OCI-LY7 (cell line): ENCODE results near the gene FN3KRP. TPM values are rescaled to one million over a fixed set of nuclear protein-coding genes. Genes with fewer than 3 reads are reported as not detected.

Experiments used
- BruUV-seq: library from RNA; stranded (reverse); fragments of 400-500 nt; replicated peaks from 2 replicates; lab custom pipeline; 2021; lab: Mats Ljungman, UMichigan
- CTCF ChIA-PET: fragments of 300-600 bp; sonication (Branson Sonifier 250); formaldehyde crosslinking; loops from one replicate; lab custom pipeline; 2022; ENCODE audit warnings: antibody characterized with exemption; ENCODE audit not compliant: unreplicated experiment; lab: Charles Lee
- POLR2A ChIA-PET: fragments of 300-600 bp; sonication (Branson Sonifier 250); formaldehyde crosslinking; loops from one replicate; lab custom pipeline; 2022; ENCODE audit warnings: antibody characterized with exemption; lab: Charles Lee
- DNase-seq: peaks from one replicate; pipeline ENCODE4 v3.0.0-alpha.2; 2015; ENCODE audit warnings: low spot score
- H2AFZ ChIP-seq: fragments of 200-600 bp; sonication (generic), shearing (Covaris generic); 2 replicates; pipeline ENCODE4 v1.6.1; 2014; ENCODE audit warnings: mild to moderate bottlenecking, antibody characterized with exemption, low read length, moderate library complexity
- H3K27ac ChIP-seq: fragments of 200-600 bp; sonication (generic); 2 replicates; pipeline ENCODE4 v1.5.1; 2014; ENCODE audit warnings: mixed run types, low read depth, mild to moderate bottlenecking, moderate library complexity, low read length, inconsistent platforms; ENCODE audit not compliant: poor library complexity, severe bottlenecking
- H3K36me3 ChIP-seq: fragments of 200-600 bp; sonication (generic); 2 replicates; pipeline ENCODE4 v1.6.1; 2014; ENCODE audit warnings: mild to moderate bottlenecking, antibody characterized with exemption, low read length, moderate library complexity, mixed read lengths; ENCODE audit not compliant: insufficient read depth
- H3K4me1 ChIP-seq: fragments of 200-600 bp; sonication (generic); 2 replicates; pipeline ENCODE4 v1.5.1; 2014; ENCODE audit warnings: mild to moderate bottlenecking, low read length; ENCODE audit not compliant: insufficient read depth, poor library complexity, severe bottlenecking
- H3K4me2 ChIP-seq: fragments of 200-600 bp; sonication (generic); 2 replicates; pipeline ENCODE4 v1.6.1; 2014; ENCODE audit warnings: mild to moderate bottlenecking, low read length
- H3K4me3 ChIP-seq: fragments of 200-600 bp; sonication (generic); 2 replicates; pipeline ENCODE4 v1.5.1; 2014; ENCODE audit warnings: mild to moderate bottlenecking, low read depth, low read length; ENCODE audit not compliant: poor library complexity, severe bottlenecking
- H3K79me2 ChIP-seq: fragments of 200-600 bp; sonication (generic); 2 replicates; pipeline ENCODE4 v1.6.1; 2016; ENCODE audit warnings: low read depth, mild to moderate bottlenecking, low read length, moderate library complexity, mixed read lengths; ENCODE audit not compliant: insufficient read depth
- H3K9me2 ChIP-seq: fragments of 200-600 bp; sonication (generic); 2 replicates; pipeline ENCODE4 v1.6.1; 2016; ENCODE audit warnings: mild to moderate bottlenecking, low read length, mixed read lengths; ENCODE audit not compliant: insufficient read depth
- H3K9me3 ChIP-seq: fragments of 200-600 bp; sonication (generic); 2 replicates; pipeline ENCODE4 v1.6.1; 2014; ENCODE audit warnings: mild to moderate bottlenecking, mixed run types, low read length, mixed read lengths
- H4K20me1 ChIP-seq: fragments of 200-600 bp; sonication (generic); 2 replicates; pipeline ENCODE4 v1.6.1; 2014; ENCODE audit warnings: mild to moderate bottlenecking, antibody characterized with exemption, low read length, moderate library complexity, mixed read lengths; ENCODE audit not compliant: insufficient read depth
- CTCF ChIP-seq: fragments of 200-600 bp; sonication (generic); conservative IDR thresholded peaks from 2 replicates; pipeline ENCODE4 v1.5.1; 2014; ENCODE audit warnings: mild to moderate bottlenecking, antibody characterized with exemption, low read length, moderate library complexity, mixed read lengths
- EZH2phosphoT487 ChIP-seq: fragments of 200-600 bp; sonication (generic); IDR thresholded peaks from 2 replicates; pipeline ENCODE4 v1.6.1; 2018; ENCODE audit warnings: low read depth, borderline replicate concordance, mild to moderate bottlenecking, mixed run types, antibody characterized with exemption, low read length, moderate library complexity, mixed read lengths
- intact Hi-C: fragments of 100-400 bp; cut with micrococcal nuclease; formaldehyde crosslinking; loops from one replicate; pipeline ENCODE4 v1.10.0; 2022; ENCODE audit not compliant: unreplicated experiment
- total RNA-seq, 2 experiments: library from RNA; depleted of rRNA in 1 of 2; stranded (reverse); fragments of >200 nt in 1 of 2; shearing (Covaris generic) in 1 of 2; gene quantifications; 2 replicates each; pipeline ENCODE4 v1.2.3, GENCODE V29; 2014 to 2022

FN3KRP gene
- total RNA-seq, 2 experiments from 2014 or later, result 52.1 to 91.8 TPM

DNA sequence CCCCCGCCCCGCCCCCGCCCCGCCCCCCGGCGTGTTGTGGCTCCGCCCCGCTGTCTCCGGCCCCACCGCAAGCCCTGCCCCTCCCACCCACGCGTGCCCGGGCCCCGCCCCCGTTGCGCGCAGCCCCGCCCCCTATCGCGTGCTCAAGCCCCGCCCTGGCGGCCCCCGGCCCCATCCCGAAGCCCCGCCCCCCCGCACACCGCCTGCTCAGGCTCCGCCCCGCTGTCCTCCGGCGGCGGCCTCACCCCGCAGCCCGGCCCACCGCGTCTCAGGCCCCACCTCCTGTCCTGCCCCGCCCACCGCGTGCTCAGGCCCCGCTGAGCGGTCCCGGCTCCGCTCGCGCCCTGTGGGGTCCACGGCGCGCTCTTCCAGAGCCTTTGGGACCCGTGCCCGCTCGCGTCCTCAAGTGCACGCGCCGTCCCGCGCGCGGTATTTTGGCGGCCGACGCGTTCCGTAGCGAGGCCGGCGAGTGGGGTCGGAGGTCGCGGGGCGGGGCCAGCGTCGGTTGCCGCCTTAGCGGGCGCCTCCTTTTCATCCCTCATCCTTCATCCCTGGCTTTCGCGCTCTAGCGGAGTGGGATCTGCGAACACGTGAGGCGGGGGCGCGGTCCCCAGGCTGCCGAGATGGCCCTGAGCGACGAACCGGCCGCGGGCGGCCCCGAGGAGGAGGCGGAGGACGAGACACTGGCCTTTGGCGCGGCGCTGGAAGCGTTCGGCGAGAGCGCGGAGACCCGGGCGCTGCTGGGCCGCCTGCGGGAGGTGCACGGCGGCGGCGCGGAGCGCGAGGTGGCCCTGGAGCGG, 35.3 kb downstream of the FN3KRP start, which contains the start of gene TBCD:
Gene TBCD, plus strand, starts transcription at position 495 of the 800 bp plus-strand sequence. Its CDS starts 129 bp downstream, at position 624.
- peak; percentile 93 for DNase-seq
- H3K4me3 ChIP-seq, result peak within 1 kb of the TSS; percentile 84
- H3K4me1 ChIP-seq, result peaks cover 31% of the 10 kb centered on the region
- CTCF ChIA-PET, result no interaction called here
- H3K36me3 ChIP-seq, result peaks cover 31% of the 10 kb centered on the region
- no peaks in the 10 kb centered on the region for H4K20me1 ChIP-seq
- POLR2A ChIA-PET, result no interaction called here
- H3K9me2 ChIP-seq, result no peaks in the 10 kb centered on the region
- no peaks in the 10 kb centered on the region for H3K9me3 ChIP-seq
- H3K4me2 ChIP-seq, result peak within 1 kb of the TSS; percentile 97
- BruUV-seq, result no TSS peak
- H3K79me2 ChIP-seq, result peaks cover 33% of the 10 kb centered on the region
- intact Hi-C loops, result loop anchor here (1.0 to 5.0 kb wide), 3 partner anchors 35 to 103 kb away; partner anchors contain the start of genes FN3KRP and WDR45B
- peak within 1 kb of the TSS; percentile 62 for H2AFZ ChIP-seq
- TF ChIP-seq EZH2phosphoT487, result no peak
- peak within 1 kb of the TSS; percentile 64 for H3K27ac ChIP-seq

DNA sequence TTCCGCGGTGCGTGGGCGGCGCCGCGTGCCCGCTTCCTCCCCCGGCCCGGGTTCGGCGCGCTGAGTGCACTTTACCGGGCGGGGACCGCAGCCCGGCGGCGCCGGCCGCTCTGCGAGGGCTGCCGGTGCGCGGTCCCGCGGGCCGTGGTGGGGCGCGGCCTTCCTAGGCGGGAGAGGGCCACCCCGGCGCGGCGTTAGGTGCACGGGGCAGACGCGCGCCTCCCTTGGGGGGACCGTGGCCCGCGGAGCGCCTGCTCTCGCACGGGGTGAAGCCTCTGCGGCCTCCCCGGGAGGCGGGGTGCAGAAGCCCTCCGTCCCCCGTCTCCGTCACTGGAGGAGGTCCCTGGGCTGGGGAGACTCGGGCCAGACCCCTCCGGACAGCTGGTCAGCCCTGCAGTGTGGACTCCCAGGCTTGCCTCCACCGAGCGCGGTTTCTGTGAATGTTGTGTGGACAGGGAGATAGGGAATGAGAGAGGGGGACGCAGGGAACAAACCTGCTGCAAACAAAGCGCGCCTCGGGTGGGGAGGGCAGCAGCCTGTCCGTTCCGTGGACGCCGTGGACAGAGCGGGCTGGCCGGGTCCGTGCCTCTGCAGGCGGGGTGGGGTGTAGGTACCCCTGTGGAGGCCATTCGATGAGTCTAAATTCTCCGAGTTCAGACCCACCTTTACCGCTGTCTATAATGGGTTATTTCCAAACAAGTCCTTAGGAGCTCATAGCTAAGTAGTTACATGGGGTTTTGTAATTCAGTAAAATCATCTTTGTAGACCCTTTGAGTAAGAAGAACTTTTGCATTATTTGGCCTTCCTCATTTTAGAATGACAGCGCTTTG, 36.1 kb downstream of the FN3KRP start:
- Histone ChIP-seq H3K4me1 (peaks cover 31% of the 10 kb centered on the region), H4K20me1 (no peaks in the 10 kb centered on the region), H3K79me2 (peaks cover 33% of the 10 kb centered on the region), H3K27ac (peak overlapping the region; percentile 64), H3K9me2 (no peaks in the 10 kb centered on the region), H3K36me3 (peaks cover 38% of the 10 kb centered on the region), H3K4me3 (peak overlapping the region; percentile 84), H3K9me3 (no peaks in the 10 kb centered on the region), H2AFZ (peak overlapping the region; percentile 62), H3K4me2 (peak overlapping the region; percentile 97)
- TF ChIP-seq CTCF, result no peak
- no peak for TF ChIP-seq EZH2phosphoT487
- BruUV-seq, result no TSS peak
- intact Hi-C loops, result loop anchor here (5.0 kb wide), 1 partner anchor 75 kb away; no protein-coding TSS in a partner anchor
- ChIA-PET CTCF (no interaction called here), POLR2A (no interaction called here)
- peak; percentile 46 for DNase-seq

DNA sequence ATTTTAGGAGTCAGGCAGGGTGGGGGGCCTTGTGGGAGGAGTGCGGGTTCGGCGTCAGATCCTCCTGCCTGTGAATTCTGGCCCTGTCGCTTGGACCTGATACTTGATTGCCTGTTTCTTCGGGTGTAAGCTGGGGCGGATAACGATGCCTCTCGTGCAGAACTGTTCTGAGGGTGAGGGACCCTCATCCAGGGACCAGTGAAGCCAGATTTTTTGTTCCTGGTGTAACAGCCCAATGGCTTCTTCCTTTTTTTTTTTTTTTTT, 36.6 kb downstream of the FN3KRP start:
- CTCF ChIA-PET, result no interaction called here
- peaks cover 43% of the 10 kb centered on the region for H3K36me3 ChIP-seq
- peaks cover 33% of the 10 kb centered on the region for H3K79me2 ChIP-seq
- POLR2A ChIA-PET, result no interaction called here
- DNase-seq, result no peak
- peak overlapping the region; percentile 97 for H3K4me2 ChIP-seq
- no peaks in the 10 kb centered on the region for H3K9me3 ChIP-seq
- intact Hi-C loops, result loop anchor here (5.0 kb wide), 1 partner anchor 76 kb away; no protein-coding TSS in a partner anchor
- no peak overlapping the region for H3K27ac ChIP-seq
- H3K9me2 ChIP-seq, result no peaks in the 10 kb centered on the region
- peak overlapping the region; percentile 84 for H3K4me3 ChIP-seq
- BruUV-seq, result no TSS peak
- H2AFZ ChIP-seq, result no peak overlapping the region
- TF ChIP-seq EZH2phosphoT487 (no peak), CTCF (no peak)
- H3K4me1 ChIP-seq, result peaks cover 31% of the 10 kb centered on the region
- no peaks in the 10 kb centered on the region for H4K20me1 ChIP-seq
